GM04503 (cell line): ENCODE measurements around the gene SNCB.

Experiments used
- DNase-seq: peaks from one replicate; pipeline ENCODE4 v3.0.0-alpha.2; 2012; ENCODE audit warnings: low read depth

Gene SNCB

DNA sequence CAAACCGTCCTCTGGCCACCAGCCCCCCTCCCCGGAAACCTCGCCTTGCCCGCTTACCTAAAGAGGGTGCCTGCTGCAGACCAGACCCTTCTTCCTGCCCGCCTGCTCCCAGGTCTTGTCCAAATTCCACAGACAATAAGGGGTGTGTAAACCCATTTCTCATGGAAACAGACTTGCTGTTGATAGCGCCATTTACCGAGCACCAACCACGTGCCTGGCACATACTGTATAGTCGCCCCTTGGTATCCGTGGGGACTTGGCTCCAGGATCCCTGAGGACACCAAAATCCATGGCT, 56.1 kb downstream of the SNCB start:
- no peak for DNase-seq

- DNase-seq = no peak
These were observed 56.6 kb downstream of the SNCB start for GRCh38 chr5:176573564-176574296.
